GM23338 (cell line): ENCODE measurements around the gene MMP13. TPM values are rescaled to one million over a fixed set of nuclear protein-coding genes. Genes with fewer than 3 reads are reported as not detected.

ENCODE experiments used
- ATAC-seq: fragments of 200-7000 bp; cut with Tn5 transposase; 3 replicates; pipeline ENCODE4 v1.9.1; 2020
- DNase-seq: peaks from one replicate; pipeline ENCODE4 v3.0.0-alpha.2; 2015; ENCODE audit warnings: low spot score
- H2AFZ ChIP-seq: fragments of 200-600 bp; sonication (generic); 2 replicates; pipeline ENCODE4 v1.8.0; 2016; ENCODE audit warnings: antibody characterized with exemption, mild to moderate bottlenecking, moderate library complexity
- H3F3A ChIP-seq: fragments of 200-600 bp; sonication (generic); replicated peaks from 2 replicates; pipeline ENCODE4 v1.8.0; 2017; ENCODE audit warnings: antibody characterized with exemption, mixed run types, low read depth
- H3K27ac ChIP-seq: fragments of 200-600 bp; sonication (generic); 2 replicates; pipeline ENCODE4 v1.6.1; 2016; ENCODE audit warnings: low read depth
- H3K27me3 ChIP-seq: fragments of 200-600 bp; sonication (generic); 2 replicates; pipeline ENCODE4 v1.8.0; 2016; ENCODE audit warnings: mild to moderate bottlenecking, mixed run types, moderate library complexity; ENCODE audit not compliant: insufficient read depth
- H3K36me3 ChIP-seq: fragments of 200-600 bp; sonication (generic); 2 replicates; pipeline ENCODE4 v1.8.0; 2016; ENCODE audit warnings: mild to moderate bottlenecking; ENCODE audit not compliant: insufficient read depth
- H3K4me1 ChIP-seq: fragments of 200-600 bp; sonication (generic); 2 replicates; pipeline ENCODE4 v1.8.0; 2016; ENCODE audit warnings: mild to moderate bottlenecking, moderate library complexity; ENCODE audit not compliant: insufficient read depth
- H3K4me2 ChIP-seq: fragments of 200-600 bp; sonication (generic); 2 replicates; pipeline ENCODE4 v1.7.1; 2017; ENCODE audit warnings: mixed run types
- H3K4me3 ChIP-seq: fragments of 200-600 bp; sonication (generic); 2 replicates; pipeline ENCODE4 v1.6.1; 2016; ENCODE audit warnings: mixed run types
- H3K79me2 ChIP-seq: fragments of 200-600 bp; sonication (generic); replicated peaks from 2 replicates; pipeline ENCODE4 v1.8.0; 2017; ENCODE audit warnings: mild to moderate bottlenecking; ENCODE audit not compliant: insufficient read depth
- H3K9me2 ChIP-seq: fragments of 200-600 bp; sonication (generic); 2 replicates; pipeline ENCODE4 v1.8.0; 2017; ENCODE audit not compliant: insufficient read depth
- H4K20me1 ChIP-seq: fragments of 200-600 bp; sonication (generic); replicated peaks from 2 replicates; pipeline ENCODE4 v1.8.0; 2017; ENCODE audit warnings: mild to moderate bottlenecking; ENCODE audit not compliant: insufficient read depth
- H3K27ac Mint-ChIP-seq: 2 replicates; pipeline ENCODE4 v1.8.0; 2020; ENCODE audit warnings: inconsistent platforms, mild to moderate bottlenecking, moderate library complexity, mixed read lengths
- H3K27me3 Mint-ChIP-seq: 3 replicates; pipeline ENCODE4 v1.8.0; 2022; ENCODE audit warnings: low read depth, mild to moderate bottlenecking, moderate library complexity, mixed read lengths, inconsistent platforms; ENCODE audit not compliant: insufficient read depth, poor library complexity
- H3K36me3 Mint-ChIP-seq: 3 replicates; pipeline ENCODE4 v1.8.0; 2021; ENCODE audit warnings: low read depth, mild to moderate bottlenecking, inconsistent platforms, moderate library complexity, mixed read lengths
- H3K4me1 Mint-ChIP-seq: 3 replicates; pipeline ENCODE4 v1.8.0; 2020; ENCODE audit warnings: mild to moderate bottlenecking, inconsistent platforms, mixed read lengths
- H3K4me3 Mint-ChIP-seq: 3 replicates; pipeline ENCODE4 v1.8.0; 2021; ENCODE audit warnings: moderate library complexity, mild to moderate bottlenecking, inconsistent platforms, mixed read lengths
- H3K9me3 Mint-ChIP-seq: 3 replicates; pipeline ENCODE4 v1.8.0; 2020; ENCODE audit warnings: moderate library complexity, mild to moderate bottlenecking, inconsistent platforms, mixed read lengths
- CREB1 ChIP-seq: fragments of 250-450 bp; sonication (Bioruptor Pico); IDR thresholded peaks from 2 replicates; pipeline ENCODE4 v1.5.0; 2020; ENCODE audit warnings: low read depth, mild to moderate bottlenecking, moderate library complexity
- EZH2 ChIP-seq: fragments of 200-600 bp; sonication (generic); IDR thresholded peaks from one replicate; pipeline ENCODE4 v1.8.0; 2017; ENCODE audit warnings: antibody characterized with exemption, mild to moderate bottlenecking, low read depth; ENCODE audit not compliant: unreplicated experiment
- EZH2phosphoT487 ChIP-seq: fragments of 200-600 bp; sonication (generic); IDR thresholded peaks from one replicate; pipeline ENCODE4 v1.8.1; 2018; ENCODE audit warnings: antibody characterized with exemption; ENCODE audit not compliant: unreplicated experiment
- JUNB ChIP-seq: IDR thresholded peaks from one replicate; pipeline ENCODE4 v1.6.1; 2016; ENCODE audit warnings: antibody characterized with exemption; ENCODE audit not compliant: unreplicated experiment
- NANOG ChIP-seq: IDR thresholded peaks from 2 replicates; pipeline ENCODE4 v1.6.1; 2016; ENCODE audit warnings: antibody characterized with exemption, borderline replicate concordance
- POLR2AphosphoS5 ChIP-seq: IDR thresholded peaks from 2 replicates; pipeline ENCODE4 v1.6.1; 2016; ENCODE audit warnings: antibody characterized with exemption, low read depth
- STAT1 ChIP-seq: IDR thresholded peaks from one replicate; pipeline ENCODE4 v1.6.1; 2016; ENCODE audit warnings: antibody characterized with exemption; ENCODE audit not compliant: unreplicated experiment
- ZNF114 ChIP-seq: fragments of 250-450 bp; sonication (Bioruptor Pico); IDR thresholded peaks from 2 replicates; pipeline ENCODE4 v1.5.0; 2020; ENCODE audit warnings: mild to moderate bottlenecking, moderate library complexity
- ZNF331 ChIP-seq: fragments of 250-450 bp; sonication (Bioruptor Pico); IDR thresholded peaks from 2 replicates; pipeline ENCODE4 v1.5.0; 2020; ENCODE audit warnings: low read depth, mild to moderate bottlenecking, moderate library complexity
- polyA plus RNA-seq: library from polyadenylated mRNA; unstranded; fragments of >200 nt; fragmentation: Nextera tagmentation; extraction: Ambion mirVana; gene quantifications from 2 replicates; pipeline ENCODE4 v1.2.1, GENCODE V29; 2016
- total RNA-seq: library from RNA; depleted of rRNA; stranded (reverse); fragments of >200 nt; shearing (Covaris generic); gene quantifications from 2 replicates; pipeline ENCODE4 v1.2.3, GENCODE V29; 2014
- TF ChIP-seq, protein P1 (sequence below): IDR thresholded peaks from 2 replicates; pipeline ENCODE4 v1.6.1; 2016; ENCODE audit warnings: antibody characterized with exemption
- TF ChIP-seq, protein P2 (sequence below): fragments of 250-450 bp; sonication (Bioruptor Pico); IDR thresholded peaks from 2 replicates; pipeline ENCODE4 v1.5.0; 2020; ENCODE audit warnings: mild to moderate bottlenecking, moderate library complexity
- TF ChIP-seq, protein P3 (sequence below): IDR thresholded peaks from one replicate; pipeline ENCODE4 v1.6.1; 2018; ENCODE audit warnings: antibody characterized with exemption; ENCODE audit not compliant: unreplicated experiment
- TF ChIP-seq, protein P4 (sequence below), 2 experiments: fragments of 200-600 bp in 1 of 2; sonication (generic) in 1 of 2; conservative IDR thresholded peaks; 2 replicates each; pipeline versions ENCODE4 v1.5.1 to v1.6.1; 2016 to 2017; ENCODE audit warnings: antibody characterized with exemption in 2 of 2, low read depth in 2 of 2, mild to moderate bottlenecking in 2 of 2, moderate library complexity in 1 of 2

Gene MMP13
- total and polyA plus RNA-seq, 2 experiments from 2014 or later: not detected

DNA sequence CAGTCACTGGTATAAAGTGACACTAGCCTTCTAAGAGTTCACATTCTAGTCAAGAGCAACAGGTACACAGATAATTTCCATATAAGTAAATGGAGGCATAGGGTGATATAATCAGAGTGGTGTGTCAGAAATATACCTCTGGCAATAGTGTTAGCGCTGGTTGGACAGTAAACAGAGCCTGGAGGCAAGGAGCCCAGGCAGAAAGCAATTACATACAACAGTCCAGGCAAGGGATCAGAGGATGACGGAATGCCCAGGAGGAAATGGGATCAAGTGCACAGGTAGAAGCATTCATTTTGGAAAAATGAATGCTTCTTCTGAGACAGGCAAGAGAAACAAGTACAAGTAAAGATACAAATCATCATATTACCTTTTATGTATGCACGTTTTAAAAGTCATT lies 36.2 kb upstream of the MMP13 start:
- no peak overlapping the region for H3K4me2 ChIP-seq
- Mint-ChIP-seq H3K4me1 (peaks cover 4% of the 10 kb centered on the region; the same call in 1 of the 3 replicates), H3K27me3 (peaks cover 2% of the 10 kb centered on the region), H3K4me3 (no peak overlapping the region), H3K27ac (no peak overlapping the region), H3K36me3 (no peaks in the 10 kb centered on the region), H3K9me3 (no peaks in the 10 kb centered on the region; the same call in 2 of the 3 replicates)
- H3K4me1 ChIP-seq: no peaks in the 10 kb centered on the region; the same call in 1 of the 2 replicates
- ATAC-seq (no peak), DNase-seq (no peak)
- H3K79me2 ChIP-seq: no peaks in the 10 kb centered on the region
- H3K27ac ChIP-seq: no peak overlapping the region
- H4K20me1 ChIP-seq: no peaks in the 10 kb centered on the region
- H3F3A ChIP-seq: no peaks in the 10 kb centered on the region
- no peak overlapping the region for H2AFZ ChIP-seq
- H3K4me3 ChIP-seq: no peak overlapping the region
- peaks cover 9% of the 10 kb centered on the region; the same call in 1 of the 2 replicates for H3K9me2 ChIP-seq
- H3K27me3 ChIP-seq: no peaks in the 10 kb centered on the region
- TF ChIP-seq, protein P1, sequence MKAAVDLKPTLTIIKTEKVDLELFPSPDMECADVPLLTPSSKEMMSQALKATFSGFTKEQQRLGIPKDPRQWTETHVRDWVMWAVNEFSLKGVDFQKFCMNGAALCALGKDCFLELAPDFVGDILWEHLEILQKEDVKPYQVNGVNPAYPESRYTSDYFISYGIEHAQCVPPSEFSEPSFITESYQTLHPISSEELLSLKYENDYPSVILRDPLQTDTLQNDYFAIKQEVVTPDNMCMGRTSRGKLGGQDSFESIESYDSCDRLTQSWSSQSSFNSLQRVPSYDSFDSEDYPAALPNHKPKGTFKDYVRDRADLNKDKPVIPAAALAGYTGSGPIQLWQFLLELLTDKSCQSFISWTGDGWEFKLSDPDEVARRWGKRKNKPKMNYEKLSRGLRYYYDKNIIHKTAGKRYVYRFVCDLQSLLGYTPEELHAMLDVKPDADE: no peak
- TF ChIP-seq ZNF331 (CRISPR knock-in tag) (no peak), STAT1 (no peak), EZH2phosphoT487 (no peak), CREB1 (CRISPR knock-in tag) (no peak), NANOG (no peak), POLR2AphosphoS5 (no peak), ZNF114 (CRISPR knock-in tag) (no peak), JUNB (no peak), EZH2 (no peak)
- TF ChIP-seq, protein P2, sequence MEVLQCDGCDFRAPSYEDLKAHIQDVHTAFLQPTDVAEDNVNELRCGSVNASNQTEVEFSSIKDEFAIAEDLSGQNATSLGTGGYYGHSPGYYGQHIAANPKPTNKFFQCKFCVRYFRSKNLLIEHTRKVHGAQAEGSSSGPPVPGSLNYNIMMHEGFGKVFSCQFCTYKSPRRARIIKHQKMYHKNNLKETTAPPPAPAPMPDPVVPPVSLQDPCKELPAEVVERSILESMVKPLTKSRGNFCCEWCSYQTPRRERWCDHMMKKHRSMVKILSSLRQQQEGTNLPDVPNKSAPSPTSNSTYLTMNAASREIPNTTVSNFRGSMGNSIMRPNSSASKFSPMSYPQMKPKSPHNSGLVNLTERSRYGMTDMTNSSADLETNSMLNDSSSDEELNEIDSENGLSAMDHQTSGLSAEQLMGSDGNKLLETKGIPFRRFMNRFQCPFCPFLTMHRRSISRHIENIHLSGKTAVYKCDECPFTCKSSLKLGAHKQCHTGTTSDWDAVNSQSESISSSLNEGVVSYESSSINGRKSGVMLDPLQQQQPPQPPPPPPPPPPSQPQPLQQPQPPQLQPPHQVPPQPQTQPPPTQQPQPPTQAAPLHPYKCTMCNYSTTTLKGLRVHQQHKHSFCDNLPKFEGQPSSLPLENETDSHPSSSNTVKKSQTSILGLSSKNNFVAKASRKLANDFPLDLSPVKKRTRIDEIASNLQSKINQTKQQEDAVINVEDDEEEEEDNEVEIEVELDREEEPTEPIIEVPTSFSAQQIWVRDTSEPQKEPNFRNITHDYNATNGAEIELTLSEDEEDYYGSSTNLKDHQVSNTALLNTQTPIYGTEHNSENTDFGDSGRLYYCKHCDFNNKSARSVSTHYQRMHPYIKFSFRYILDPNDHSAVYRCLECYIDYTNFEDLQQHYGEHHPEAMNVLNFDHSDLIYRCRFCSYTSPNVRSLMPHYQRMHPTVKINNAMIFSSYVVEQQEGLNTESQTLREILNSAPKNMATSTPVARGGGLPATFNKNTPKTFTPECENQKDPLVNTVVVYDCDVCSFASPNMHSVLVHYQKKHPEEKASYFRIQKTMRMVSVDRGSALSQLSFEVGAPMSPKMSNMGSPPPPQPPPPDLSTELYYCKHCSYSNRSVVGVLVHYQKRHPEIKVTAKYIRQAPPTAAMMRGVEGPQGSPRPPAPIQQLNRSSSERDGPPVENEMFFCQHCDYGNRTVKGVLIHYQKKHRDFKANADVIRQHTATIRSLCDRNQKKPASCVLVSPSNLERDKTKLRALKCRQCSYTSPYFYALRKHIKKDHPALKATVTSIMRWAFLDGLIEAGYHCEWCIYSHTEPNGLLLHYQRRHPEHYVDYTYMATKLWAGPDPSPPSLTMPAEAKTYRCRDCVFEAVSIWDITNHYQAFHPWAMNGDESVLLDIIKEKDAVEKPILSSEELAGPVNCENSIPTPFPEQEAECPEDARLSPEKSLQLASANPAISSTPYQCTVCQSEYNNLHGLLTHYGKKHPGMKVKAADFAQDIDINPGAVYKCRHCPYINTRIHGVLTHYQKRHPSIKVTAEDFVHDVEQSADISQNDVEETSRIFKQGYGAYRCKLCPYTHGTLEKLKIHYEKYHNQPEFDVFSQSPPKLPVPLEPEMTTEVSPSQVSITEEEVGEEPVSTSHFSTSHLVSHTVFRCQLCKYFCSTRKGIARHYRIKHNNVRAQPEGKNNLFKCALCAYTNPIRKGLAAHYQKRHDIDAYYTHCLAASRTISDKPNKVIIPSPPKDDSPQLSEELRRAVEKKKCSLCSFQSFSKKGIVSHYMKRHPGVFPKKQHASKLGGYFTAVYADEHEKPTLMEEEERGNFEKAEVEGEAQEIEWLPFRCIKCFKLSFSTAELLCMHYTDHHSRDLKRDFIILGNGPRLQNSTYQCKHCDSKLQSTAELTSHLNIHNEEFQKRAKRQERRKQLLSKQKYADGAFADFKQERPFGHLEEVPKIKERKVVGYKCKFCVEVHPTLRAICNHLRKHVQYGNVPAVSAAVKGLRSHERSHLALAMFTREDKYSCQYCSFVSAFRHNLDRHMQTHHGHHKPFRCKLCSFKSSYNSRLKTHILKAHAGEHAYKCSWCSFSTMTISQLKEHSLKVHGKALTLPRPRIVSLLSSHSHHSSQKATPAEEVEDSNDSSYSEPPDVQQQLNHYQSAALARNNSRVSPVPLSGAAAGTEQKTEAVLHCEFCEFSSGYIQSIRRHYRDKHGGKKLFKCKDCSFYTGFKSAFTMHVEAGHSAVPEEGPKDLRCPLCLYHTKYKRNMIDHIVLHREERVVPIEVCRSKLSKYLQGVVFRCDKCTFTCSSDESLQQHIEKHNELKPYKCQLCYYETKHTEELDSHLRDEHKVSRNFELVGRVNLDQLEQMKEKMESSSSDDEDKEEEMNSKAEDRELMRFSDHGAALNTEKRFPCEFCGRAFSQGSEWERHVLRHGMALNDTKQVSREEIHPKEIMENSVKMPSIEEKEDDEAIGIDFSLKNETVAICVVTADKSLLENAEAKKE: no peak
- TF ChIP-seq, protein P3, sequence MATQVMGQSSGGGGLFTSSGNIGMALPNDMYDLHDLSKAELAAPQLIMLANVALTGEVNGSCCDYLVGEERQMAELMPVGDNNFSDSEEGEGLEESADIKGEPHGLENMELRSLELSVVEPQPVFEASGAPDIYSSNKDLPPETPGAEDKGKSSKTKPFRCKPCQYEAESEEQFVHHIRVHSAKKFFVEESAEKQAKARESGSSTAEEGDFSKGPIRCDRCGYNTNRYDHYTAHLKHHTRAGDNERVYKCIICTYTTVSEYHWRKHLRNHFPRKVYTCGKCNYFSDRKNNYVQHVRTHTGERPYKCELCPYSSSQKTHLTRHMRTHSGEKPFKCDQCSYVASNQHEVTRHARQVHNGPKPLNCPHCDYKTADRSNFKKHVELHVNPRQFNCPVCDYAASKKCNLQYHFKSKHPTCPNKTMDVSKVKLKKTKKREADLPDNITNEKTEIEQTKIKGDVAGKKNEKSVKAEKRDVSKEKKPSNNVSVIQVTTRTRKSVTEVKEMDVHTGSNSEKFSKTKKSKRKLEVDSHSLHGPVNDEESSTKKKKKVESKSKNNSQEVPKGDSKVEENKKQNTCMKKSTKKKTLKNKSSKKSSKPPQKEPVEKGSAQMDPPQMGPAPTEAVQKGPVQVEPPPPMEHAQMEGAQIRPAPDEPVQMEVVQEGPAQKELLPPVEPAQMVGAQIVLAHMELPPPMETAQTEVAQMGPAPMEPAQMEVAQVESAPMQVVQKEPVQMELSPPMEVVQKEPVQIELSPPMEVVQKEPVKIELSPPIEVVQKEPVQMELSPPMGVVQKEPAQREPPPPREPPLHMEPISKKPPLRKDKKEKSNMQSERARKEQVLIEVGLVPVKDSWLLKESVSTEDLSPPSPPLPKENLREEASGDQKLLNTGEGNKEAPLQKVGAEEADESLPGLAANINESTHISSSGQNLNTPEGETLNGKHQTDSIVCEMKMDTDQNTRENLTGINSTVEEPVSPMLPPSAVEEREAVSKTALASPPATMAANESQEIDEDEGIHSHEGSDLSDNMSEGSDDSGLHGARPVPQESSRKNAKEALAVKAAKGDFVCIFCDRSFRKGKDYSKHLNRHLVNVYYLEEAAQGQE: no peak
- TF ChIP-seq, protein P4, sequence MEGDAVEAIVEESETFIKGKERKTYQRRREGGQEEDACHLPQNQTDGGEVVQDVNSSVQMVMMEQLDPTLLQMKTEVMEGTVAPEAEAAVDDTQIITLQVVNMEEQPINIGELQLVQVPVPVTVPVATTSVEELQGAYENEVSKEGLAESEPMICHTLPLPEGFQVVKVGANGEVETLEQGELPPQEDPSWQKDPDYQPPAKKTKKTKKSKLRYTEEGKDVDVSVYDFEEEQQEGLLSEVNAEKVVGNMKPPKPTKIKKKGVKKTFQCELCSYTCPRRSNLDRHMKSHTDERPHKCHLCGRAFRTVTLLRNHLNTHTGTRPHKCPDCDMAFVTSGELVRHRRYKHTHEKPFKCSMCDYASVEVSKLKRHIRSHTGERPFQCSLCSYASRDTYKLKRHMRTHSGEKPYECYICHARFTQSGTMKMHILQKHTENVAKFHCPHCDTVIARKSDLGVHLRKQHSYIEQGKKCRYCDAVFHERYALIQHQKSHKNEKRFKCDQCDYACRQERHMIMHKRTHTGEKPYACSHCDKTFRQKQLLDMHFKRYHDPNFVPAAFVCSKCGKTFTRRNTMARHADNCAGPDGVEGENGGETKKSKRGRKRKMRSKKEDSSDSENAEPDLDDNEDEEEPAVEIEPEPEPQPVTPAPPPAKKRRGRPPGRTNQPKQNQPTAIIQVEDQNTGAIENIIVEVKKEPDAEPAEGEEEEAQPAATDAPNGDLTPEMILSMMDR (conservative IDR thresholded peaks at IDR 0.05; ENCODE audit: low read depth in 2 of 2): no peak
- H3K36me3 ChIP-seq: no peaks in the 10 kb centered on the region
